H4 (cell line): ENCODE measurements around the gene LSR. TPM values are rescaled to one million over a fixed set of nuclear protein-coding genes. Genes with fewer than 3 reads are reported as not detected.

ENCODE experiments used
- DNase-seq: peaks from one replicate; pipeline ENCODE4 v3.0.0-alpha.2; 2015; ENCODE audit warnings: low spot score
- total RNA-seq: library from RNA; depleted of rRNA; stranded (reverse); fragments of >200 nt; shearing (Covaris generic); gene quantifications from 2 replicates; pipeline ENCODE4 v1.2.3, GENCODE V29; 2014; rRNA removed

The LSR gene
- 1.1 and 1.7 TPM in 2 replicates for total RNA-seq

GRCh38 chr19:35248310-35249145 lies at the start of gene LSR:
LSR (plus strand) TSS chr19:35249002; CDS start chr19:35249023, 21 bp downstream.
- no peak for DNase-seq

GRCh38 chr19:35199481-35199880 lies 49.3 kb upstream of the LSR start:
- no peak for DNase-seq

- no peak for DNase-seq
Measured at GRCh38 chr19:35202722-35203688, 45.8 kb upstream of the LSR start.

GRCh38 chr19:35204799-35205732 lies 43.7 kb upstream of the LSR start:
- DNase-seq: no peak

GRCh38 chr19:35205733-35206323 lies 43.0 kb upstream of the LSR start:
- DNase-seq: no peak

GRCh38 chr19:35206379-35206778 lies 42.4 kb upstream of the LSR start:
- no peak for DNase-seq

GRCh38 chr19:35206855-35207254 lies 41.9 kb upstream of the LSR start:
- no peak for DNase-seq

GRCh38 chr19:35207391-35207871 lies 41.4 kb upstream of the LSR start:
- no peak for DNase-seq

- DNase-seq: peak; percentile 2
Measured at GRCh38 chr19:35208121-35208520, 40.7 kb upstream of the LSR start.

- no peak for DNase-seq
Measured at GRCh38 chr19:35209646-35210045, 39.2 kb upstream of the LSR start.

- no peak for DNase-seq
Measured at GRCh38 chr19:35211545-35212230, 37.1 kb upstream of the LSR start.

- peak; percentile 3 for DNase-seq
Measured at GRCh38 chr19:35212241-35212640, 36.6 kb upstream of the LSR start.

GRCh38 chr19:35213663-35214632 lies 34.9 kb upstream of the LSR start:
- peak; percentile 75 for DNase-seq

- no peak for DNase-seq
Measured at GRCh38 chr19:35214766-35215422, 33.9 kb upstream of the LSR start.

GRCh38 chr19:35216016-35216832 lies 32.6 kb upstream of the LSR start:
- no peak for DNase-seq

GRCh38 chr19:35216833-35217648 lies 31.8 kb upstream of the LSR start:
- no peak for DNase-seq

GRCh38 chr19:35217649-35217990 lies 31.2 kb upstream of the LSR start:
- no peak for DNase-seq
